ENCODE results near the gene MTHFD1L.
"Not testable (repeated sequence)": the region's sequence is repeated elsewhere in the genome, so short reads cannot be mapped to it uniquely, and the experiment has no call there.

The MTHFD1L gene

DNA sequence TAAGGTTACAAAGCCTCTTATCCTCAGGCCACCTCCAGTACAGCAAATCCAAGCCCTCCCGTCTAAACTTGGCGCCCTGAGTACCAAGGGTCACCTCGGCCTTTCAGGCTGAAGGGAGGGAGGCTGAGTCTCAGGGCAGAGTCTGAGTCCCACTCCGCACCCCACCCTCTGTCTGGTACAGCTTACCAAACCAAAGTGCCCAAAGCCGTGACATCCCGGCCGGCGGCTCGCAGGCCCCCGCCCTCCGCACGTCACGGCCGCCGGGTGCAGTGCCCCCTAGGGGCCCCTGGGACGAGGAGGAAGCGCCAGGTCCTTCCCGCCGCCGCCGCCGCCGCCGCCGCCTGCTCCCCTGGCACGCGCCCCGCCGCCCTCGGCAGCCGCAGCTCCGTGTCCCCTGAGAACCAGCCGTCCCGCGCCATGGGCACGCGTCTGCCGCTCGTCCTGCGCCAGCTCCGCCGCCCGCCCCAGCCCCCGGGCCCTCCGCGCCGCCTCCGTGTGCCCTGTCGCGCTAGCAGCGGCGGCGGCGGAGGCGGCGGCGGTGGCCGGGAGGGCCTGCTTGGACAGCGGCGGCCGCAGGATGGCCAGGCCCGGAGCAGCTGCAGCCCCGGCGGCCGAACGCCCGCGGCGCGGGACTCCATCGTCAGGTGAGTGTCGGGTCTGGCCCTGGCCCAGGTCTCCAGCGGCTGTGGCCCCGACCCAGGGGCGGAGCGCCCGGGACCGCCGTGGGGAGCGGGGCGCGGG lies at the start of gene MTHFD1L:
Gene MTHFD1L (plus strand): TSS at position 297 of the 741 bp plus-strand sequence. CDS start 121 bp downstream, at position 418.
- TF ChIP-seq, protein P1, sequence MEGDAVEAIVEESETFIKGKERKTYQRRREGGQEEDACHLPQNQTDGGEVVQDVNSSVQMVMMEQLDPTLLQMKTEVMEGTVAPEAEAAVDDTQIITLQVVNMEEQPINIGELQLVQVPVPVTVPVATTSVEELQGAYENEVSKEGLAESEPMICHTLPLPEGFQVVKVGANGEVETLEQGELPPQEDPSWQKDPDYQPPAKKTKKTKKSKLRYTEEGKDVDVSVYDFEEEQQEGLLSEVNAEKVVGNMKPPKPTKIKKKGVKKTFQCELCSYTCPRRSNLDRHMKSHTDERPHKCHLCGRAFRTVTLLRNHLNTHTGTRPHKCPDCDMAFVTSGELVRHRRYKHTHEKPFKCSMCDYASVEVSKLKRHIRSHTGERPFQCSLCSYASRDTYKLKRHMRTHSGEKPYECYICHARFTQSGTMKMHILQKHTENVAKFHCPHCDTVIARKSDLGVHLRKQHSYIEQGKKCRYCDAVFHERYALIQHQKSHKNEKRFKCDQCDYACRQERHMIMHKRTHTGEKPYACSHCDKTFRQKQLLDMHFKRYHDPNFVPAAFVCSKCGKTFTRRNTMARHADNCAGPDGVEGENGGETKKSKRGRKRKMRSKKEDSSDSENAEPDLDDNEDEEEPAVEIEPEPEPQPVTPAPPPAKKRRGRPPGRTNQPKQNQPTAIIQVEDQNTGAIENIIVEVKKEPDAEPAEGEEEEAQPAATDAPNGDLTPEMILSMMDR (IDR thresholded peaks at IDR 0.05; ENCODE audit: low read depth, low read length), result peak; percentile 50
- peak within 1 kb of the TSS; percentile 78 for H3K4me3 ChIP-seq (ENCODE audit: low read depth, low read length)
- in situ Hi-C loops (cut with HindIII; ENCODE audit: low sequenced_read_pairs), result no loop called here
- DNase-seq (ENCODE audit: low read depth, low spot score), result peak; percentile 92

- H3K4me3 ChIP-seq (ENCODE audit: low read depth, low read length); DNase-seq (ENCODE audit: low read depth, low spot score); in situ Hi-C loops (cut with HindIII; ENCODE audit: low sequenced_read_pairs): not testable (repeated sequence)
These were observed 48.9 kb upstream of the MTHFD1L start for GRCh38 chr6:150816554-150816953.

DNA sequence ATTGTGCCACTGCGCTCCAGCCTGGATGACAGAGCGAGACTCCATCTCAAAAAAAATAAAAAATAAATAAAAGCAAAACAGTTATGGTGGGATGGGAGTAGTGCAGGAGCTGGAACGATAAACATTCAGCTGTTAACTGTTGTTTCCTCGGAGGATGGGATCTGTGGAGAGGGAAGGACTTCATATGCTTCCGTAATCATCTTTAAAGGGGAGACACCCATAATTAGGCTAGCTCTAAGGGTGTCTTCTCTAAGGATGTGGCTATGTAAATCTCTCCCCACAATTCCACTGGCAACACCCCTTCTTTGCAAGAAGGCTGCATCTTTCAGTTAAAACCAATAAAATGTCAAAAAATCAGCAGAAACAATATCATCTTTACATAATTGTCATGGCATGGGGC lies 42.6 kb upstream of the MTHFD1L start:
- TF ChIP-seq, protein P1 (IDR thresholded peaks at IDR 0.05; ENCODE audit: low read depth, low read length), result no peak
- no peak overlapping the region for H3K4me3 ChIP-seq (ENCODE audit: low read depth, low read length)
- no peak for DNase-seq (ENCODE audit: low read depth, low spot score)
- in situ Hi-C loops (cut with HindIII; ENCODE audit: low sequenced_read_pairs), result no loop called here

DNA sequence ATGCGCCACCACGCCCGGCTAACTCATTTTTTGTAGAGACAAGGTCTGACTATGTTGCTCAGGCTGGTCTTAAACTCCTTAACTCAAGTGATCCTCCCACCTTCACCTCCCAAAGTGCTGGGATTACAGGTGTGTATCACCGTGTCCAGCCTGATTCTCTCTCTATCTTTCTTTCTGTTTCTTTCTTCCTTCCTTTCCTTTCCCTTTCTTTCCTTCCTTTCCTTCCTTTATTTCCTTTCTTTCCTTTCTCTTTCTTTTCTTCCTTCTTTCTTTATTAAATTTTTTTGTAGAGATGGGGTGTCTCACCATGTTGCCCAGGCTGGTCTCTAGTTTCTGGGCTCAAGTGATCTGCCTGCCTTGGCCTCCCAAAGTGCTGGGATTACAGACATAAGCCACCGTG lies 38.7 kb upstream of the MTHFD1L start:
- DNase-seq (ENCODE audit: low read depth, low spot score), result no peak
- TF ChIP-seq, protein P1 (IDR thresholded peaks at IDR 0.05; ENCODE audit: low read depth, low read length), result no peak
- in situ Hi-C loops (cut with HindIII; ENCODE audit: low sequenced_read_pairs), result no loop called here
- no peak overlapping the region for H3K4me3 ChIP-seq (ENCODE audit: low read depth, low read length)

DNA sequence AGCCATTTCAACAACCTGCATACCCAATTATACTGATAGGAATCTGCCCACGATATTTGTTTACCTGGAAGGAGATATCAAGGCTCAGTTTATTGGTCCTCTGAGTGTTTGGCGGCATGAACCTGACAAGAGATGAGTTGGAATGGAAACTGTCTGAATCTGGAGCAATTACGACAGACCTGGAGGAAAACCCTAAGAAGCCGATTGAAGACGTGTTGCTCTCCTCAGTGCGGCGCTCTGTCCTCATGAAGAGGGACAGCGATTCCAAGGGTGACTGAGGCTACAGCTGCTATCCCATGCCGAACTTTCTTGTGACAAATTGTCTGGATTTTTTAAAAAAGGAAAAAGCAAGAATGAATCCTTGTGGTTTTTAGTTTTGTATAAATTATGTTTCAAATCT lies 37.4 kb upstream of the MTHFD1L start:
- DNase-seq (ENCODE audit: low read depth, low spot score); in situ Hi-C loops (cut with HindIII; ENCODE audit: low sequenced_read_pairs); H3K4me3 ChIP-seq (ENCODE audit: low read depth, low read length): not testable (repeated sequence)

- in situ Hi-C loops (cut with HindIII; ENCODE audit: low sequenced_read_pairs), result no loop called here
- DNase-seq (ENCODE audit: low read depth, low spot score), result peak; percentile 49
- TF ChIP-seq, protein P1 (IDR thresholded peaks at IDR 0.05; ENCODE audit: low read depth, low read length), result no peak
- no peak overlapping the region for H3K4me3 ChIP-seq (ENCODE audit: low read depth, low read length)
These were observed 34.9 kb upstream of the MTHFD1L start for GRCh38 chr6:150830439-150831165.

DNA sequence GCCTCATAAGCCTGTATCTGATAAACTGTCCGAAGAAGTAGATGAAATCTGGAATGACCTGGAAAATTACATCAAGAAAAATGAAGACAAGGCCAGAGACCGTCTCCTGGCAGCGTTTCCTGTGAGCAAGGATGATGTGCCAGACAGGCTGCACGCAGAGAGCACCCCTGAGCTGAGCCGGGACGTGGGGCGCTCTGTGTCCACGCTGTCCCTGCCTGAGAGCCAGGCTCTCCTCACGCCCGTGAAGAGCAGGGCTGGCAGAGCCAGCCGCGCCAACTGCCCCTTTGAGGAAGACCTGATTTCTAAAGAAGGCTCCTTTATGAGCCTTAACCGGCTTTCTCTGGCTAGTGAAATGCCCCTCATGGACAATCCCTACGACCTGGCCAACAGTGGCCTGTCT lies 33.9 kb upstream of the MTHFD1L start:
- in situ Hi-C loops (cut with HindIII; ENCODE audit: low sequenced_read_pairs), result no loop called here
- no peak overlapping the region for H3K4me3 ChIP-seq (ENCODE audit: low read depth, low read length)
- DNase-seq (ENCODE audit: low read depth, low spot score), result no peak
- TF ChIP-seq, protein P1 (IDR thresholded peaks at IDR 0.05; ENCODE audit: low read depth, low read length), result no peak

All from astrocyte of the spinal cord (primary cell).